ACC112 (cell line): ENCODE data around the gene GPRIN3.

Experiments used
- H2AFZ ChIP-seq: fragments of 200-600 bp; sonication (generic); one replicate; pipeline ENCODE4 v1.6.0; 2017; ENCODE audit warnings: antibody characterized with exemption, low read length; ENCODE audit not compliant: unreplicated experiment
- H3K27ac ChIP-seq: fragments of 200-600 bp; sonication (generic); 2 replicates; pipeline ENCODE4 v1.5.1; 2014; ENCODE audit warnings: low read depth, mild to moderate bottlenecking, antibody characterized with exemption, low read length, moderate library complexity
- H3K27me3 ChIP-seq: fragments of 200-600 bp; sonication (generic); 2 replicates; pipeline ENCODE4 v1.6.1; 2014; ENCODE audit warnings: mild to moderate bottlenecking, antibody characterized with exemption, low read length, moderate library complexity, mixed read lengths; ENCODE audit not compliant: insufficient read depth
- H3K36me3 ChIP-seq: fragments of 200-600 bp; sonication (generic); 2 replicates; pipeline ENCODE4 v1.6.1; 2016; ENCODE audit warnings: mild to moderate bottlenecking, antibody characterized with exemption, low read length, moderate library complexity, mixed read lengths; ENCODE audit not compliant: insufficient read depth
- H3K4me1 ChIP-seq: fragments of 200-600 bp; sonication (generic); one replicate; pipeline ENCODE4 v1.6.1; 2016; ENCODE audit warnings: low read length, mixed read lengths; ENCODE audit not compliant: insufficient read depth, unreplicated experiment, control insufficient read depth
- H3K4me3 ChIP-seq: fragments of 200-600 bp; sonication (generic); 2 replicates; pipeline ENCODE4 v1.5.1; 2014; ENCODE audit warnings: mild to moderate bottlenecking, low read depth, low read length
- H3K79me2 ChIP-seq: fragments of 200-600 bp; sonication (generic); one replicate; pipeline ENCODE4 v1.6.0; 2016; ENCODE audit warnings: low read length; ENCODE audit not compliant: control insufficient read depth, unreplicated experiment, insufficient read depth

GPRIN3 gene

GRCh38 chr4:89247951-89248350 lies 59.6 kb downstream of the GPRIN3 start:
- Histone ChIP-seq H3K79me2 (no peaks in the 10 kb centered on the region), H3K27me3 (peaks cover 37% of the 10 kb centered on the region), H3K4me3 (no peak overlapping the region)

GRCh38 chr4:89245459-89245858 lies 62.1 kb downstream of the GPRIN3 start:
- Histone ChIP-seq H3K27ac (no peak overlapping the region), H2AFZ (no peak overlapping the region)

More at GRCh38 chr4:89247951-89248350, 59.6 kb downstream of the GPRIN3 start:
- H3K36me3 ChIP-seq: no peaks in the 10 kb centered on the region
- no peak overlapping the region for H3K27ac ChIP-seq
- H2AFZ ChIP-seq: no peak overlapping the region
- no peaks in the 10 kb centered on the region for H3K4me1 ChIP-seq

GRCh38 chr4:89243733-89244252 lies 63.8 kb downstream of the GPRIN3 start:
- Histone ChIP-seq H3K27me3 (peaks cover 28% of the 10 kb centered on the region), H3K27ac (no peak overlapping the region), H2AFZ (no peak overlapping the region), H3K4me3 (no peak overlapping the region), H3K4me1 (no peaks in the 10 kb centered on the region), H3K36me3 (no peaks in the 10 kb centered on the region), H3K79me2 (no peaks in the 10 kb centered on the region)

More at GRCh38 chr4:89245459-89245858, 62.1 kb downstream of the GPRIN3 start:
- H3K36me3 ChIP-seq: no peaks in the 10 kb centered on the region
- peaks cover 37% of the 10 kb centered on the region for H3K27me3 ChIP-seq
- H3K79me2 ChIP-seq: no peaks in the 10 kb centered on the region
- no peak overlapping the region for H3K4me3 ChIP-seq
- H3K4me1 ChIP-seq: no peaks in the 10 kb centered on the region

GRCh38 chr4:89242864-89243732 lies 64.5 kb downstream of the GPRIN3 start:
- Histone ChIP-seq H3K27ac (no peak overlapping the region), H2AFZ (no peak overlapping the region), H3K4me3 (no peak overlapping the region), H3K27me3 (peaks cover 30% of the 10 kb centered on the region), H3K79me2 (no peaks in the 10 kb centered on the region), H3K36me3 (no peaks in the 10 kb centered on the region), H3K4me1 (no peaks in the 10 kb centered on the region)

DNA sequence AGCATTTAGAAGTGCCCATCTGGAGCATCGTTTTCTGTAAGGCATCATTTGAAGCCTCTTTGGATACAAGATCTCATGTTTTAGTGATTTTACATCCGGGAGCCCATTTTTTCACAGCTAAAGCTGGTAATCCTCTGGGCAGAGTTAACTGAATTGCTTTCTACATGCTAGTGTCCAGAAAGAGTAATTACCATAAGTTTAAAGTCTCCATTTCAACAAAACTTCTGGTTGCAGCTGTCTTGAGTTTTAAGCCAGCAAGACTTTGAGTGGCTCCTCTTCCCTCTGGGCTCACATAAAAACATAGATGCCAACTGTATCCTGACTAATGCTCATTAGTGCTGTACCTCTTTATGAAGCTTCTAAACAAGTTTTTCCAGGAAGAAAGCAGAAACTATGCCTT lies 65.4 kb downstream of the GPRIN3 start:
- no peaks in the 10 kb centered on the region for H3K79me2 ChIP-seq
- H3K36me3 ChIP-seq: no peaks in the 10 kb centered on the region
- no peaks in the 10 kb centered on the region for H3K4me1 ChIP-seq
- no peak overlapping the region for H3K27ac ChIP-seq
- no peak overlapping the region for H2AFZ ChIP-seq
- no peak overlapping the region for H3K4me3 ChIP-seq
- peaks cover 26% of the 10 kb centered on the region for H3K27me3 ChIP-seq

- Histone ChIP-seq H3K4me3 (no peak overlapping the region), H3K27me3 (peaks cover 13% of the 10 kb centered on the region), H3K27ac (no peak overlapping the region), H3K79me2 (no peaks in the 10 kb centered on the region), H3K36me3 (no peaks in the 10 kb centered on the region), H3K4me1 (no peaks in the 10 kb centered on the region), H2AFZ (no peak overlapping the region)
Observed at GRCh38 chr4:89230271-89230670, 77.3 kb downstream of the GPRIN3 start.

DNA sequence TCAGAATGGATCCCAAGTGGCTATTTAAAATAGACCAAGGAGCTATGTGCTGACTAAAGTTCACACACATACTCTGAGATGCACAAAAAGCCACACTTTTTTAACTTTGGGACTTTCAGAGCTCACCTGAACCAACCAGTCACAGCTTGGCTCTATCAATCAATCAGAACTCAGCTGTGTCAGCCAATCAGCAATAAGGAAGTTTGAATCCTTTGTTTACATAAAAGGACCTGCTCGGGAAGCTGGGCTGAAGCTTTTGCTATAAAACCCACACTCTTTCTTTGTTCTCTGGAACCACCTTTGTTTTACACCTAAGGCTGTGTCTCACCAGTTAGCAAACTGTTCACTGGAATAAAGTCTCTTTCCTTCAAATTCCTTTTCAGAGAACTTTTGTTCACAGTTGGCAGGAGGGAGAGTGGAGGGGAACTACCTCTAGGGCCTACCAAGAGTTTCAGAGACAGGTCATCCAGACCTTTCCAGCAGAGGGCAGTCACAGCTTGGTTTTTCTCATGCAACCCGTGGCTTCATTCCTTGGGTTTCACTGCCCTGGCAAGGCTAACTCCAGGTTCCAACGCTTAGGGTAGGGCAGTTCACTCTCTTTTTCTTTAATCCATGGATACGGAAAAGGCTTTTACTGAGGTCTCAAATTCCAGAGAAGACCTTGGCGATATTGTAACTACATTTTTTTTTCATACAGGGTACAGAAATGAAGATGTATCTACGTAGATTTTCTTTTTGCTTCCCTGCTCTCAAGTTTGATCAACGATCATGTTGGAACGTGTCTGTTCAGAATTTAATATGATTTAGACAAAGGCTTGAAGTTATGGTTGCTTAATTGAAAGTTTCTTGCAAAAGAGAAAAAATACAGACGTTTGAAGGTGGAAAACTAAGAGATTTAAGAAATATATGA lies 80.7 kb downstream of the GPRIN3 start:
- Histone ChIP-seq H3K4me1 (no peaks in the 10 kb centered on the region), H3K4me3 (no peak overlapping the region), H3K79me2 (no peaks in the 10 kb centered on the region), H2AFZ (no peak overlapping the region), H3K36me3 (no peaks in the 10 kb centered on the region), H3K27ac (no peak overlapping the region), H3K27me3 (no peaks in the 10 kb centered on the region)

DNA sequence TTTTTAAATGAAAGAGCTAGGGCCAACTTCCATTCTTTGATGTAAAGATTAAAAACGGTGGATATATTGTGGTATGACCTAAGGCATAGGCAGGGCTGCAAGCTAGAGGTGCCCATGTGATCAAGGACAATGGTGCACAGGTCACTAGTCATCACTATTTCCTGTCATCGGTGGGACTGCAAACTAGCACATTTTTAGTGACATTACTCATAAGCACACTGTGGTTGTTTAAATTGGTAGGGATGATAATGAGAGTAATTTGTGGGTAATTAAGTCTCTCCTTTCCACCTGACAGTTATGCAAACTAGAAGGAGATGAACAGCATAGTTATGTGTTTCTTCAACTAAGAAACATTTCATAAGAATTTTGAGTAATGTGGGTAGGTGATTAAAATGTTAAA lies 85.4 kb downstream of the GPRIN3 start:
- H2AFZ ChIP-seq: no peak overlapping the region

DNA sequence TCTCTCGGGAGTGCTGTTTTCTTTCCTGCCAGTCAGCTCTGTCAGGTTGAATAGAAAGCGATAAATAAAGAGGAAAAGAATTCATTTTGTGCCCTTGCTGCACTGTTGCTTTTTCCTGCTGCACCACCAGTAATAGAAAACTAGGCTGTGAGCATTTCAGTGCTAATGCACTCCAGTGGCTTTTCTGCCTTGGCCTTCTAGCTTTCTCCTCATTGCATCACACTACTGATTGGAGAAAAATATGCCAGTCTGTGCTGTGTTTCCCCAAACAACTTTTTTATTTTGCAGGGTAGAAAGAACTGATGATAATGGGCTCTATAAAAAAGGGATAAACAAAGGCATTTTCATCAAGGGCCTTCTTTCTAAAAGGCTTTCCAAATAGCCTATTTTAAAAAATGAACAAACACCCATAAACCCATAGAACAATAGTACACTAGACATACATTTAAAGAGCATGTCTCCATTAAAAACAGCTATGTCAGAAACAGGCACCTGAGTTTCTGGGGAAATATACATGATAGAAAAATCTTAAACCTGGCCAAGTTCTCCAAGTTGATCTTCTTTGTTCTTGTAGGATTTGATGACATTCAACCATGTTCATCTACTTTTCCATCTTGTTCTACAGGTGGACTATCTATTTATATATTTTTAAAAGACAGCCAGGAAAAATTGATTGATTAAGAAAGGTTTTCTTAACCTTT lies 86.3 kb downstream of the GPRIN3 start:
- Histone ChIP-seq H3K36me3 (no peaks in the 10 kb centered on the region), H2AFZ (no peak overlapping the region), H3K27me3 (peaks cover 21% of the 10 kb centered on the region), H3K27ac (no peak overlapping the region), H3K4me1 (no peaks in the 10 kb centered on the region), H3K4me3 (no peak overlapping the region), H3K79me2 (no peaks in the 10 kb centered on the region)

More for the DNA sequence above, 85.4 kb downstream of the GPRIN3 start:
- Histone ChIP-seq H3K36me3 (no peaks in the 10 kb centered on the region), H3K27ac (no peak overlapping the region), H3K4me3 (no peak overlapping the region), H3K79me2 (no peaks in the 10 kb centered on the region), H3K27me3 (peaks cover 16% of the 10 kb centered on the region; the same call in 1 of the 2 replicates), H3K4me1 (no peaks in the 10 kb centered on the region)

DNA sequence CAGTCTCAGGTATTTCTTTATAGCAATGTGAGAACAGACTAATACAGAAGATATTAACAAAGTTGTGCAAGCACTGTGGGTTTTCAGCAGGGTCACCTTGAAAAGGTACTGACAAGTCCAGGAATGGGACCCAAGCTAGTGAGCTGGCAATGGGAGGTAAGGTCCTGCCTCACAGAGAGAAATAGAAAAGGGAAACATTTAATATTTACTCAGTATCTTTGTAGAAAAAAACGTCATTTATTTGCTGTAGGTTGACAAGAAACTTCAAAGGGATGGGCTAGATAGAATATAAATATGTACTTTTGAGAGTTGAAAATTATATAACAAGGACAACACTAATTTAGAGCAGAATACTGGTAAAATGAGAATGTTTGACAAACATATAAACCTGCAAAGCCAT lies 89.0 kb downstream of the GPRIN3 start:
- no peak overlapping the region for H2AFZ ChIP-seq
- H3K36me3 ChIP-seq: no peaks in the 10 kb centered on the region
- H3K4me1 ChIP-seq: no peaks in the 10 kb centered on the region
- no peak overlapping the region for H3K4me3 ChIP-seq
- no peaks in the 10 kb centered on the region for H3K79me2 ChIP-seq
- peaks cover 27% of the 10 kb centered on the region for H3K27me3 ChIP-seq
- no peak overlapping the region for H3K27ac ChIP-seq
